H9 (cell line): Measurements from ENCODE around the gene MRPS34. TPM values are rescaled to one million over a fixed set of nuclear protein-coding genes. Genes with fewer than 3 reads are reported as not detected.

ENCODE experiments used
- DNase-seq: peaks from one replicate; pipeline ENCODE4 v3.0.0-alpha.2; 2017
- H2AFZ ChIP-seq: one replicate; pipeline ENCODE4 v1.6.1; 2013; ENCODE audit warnings: mild to moderate bottlenecking, low read length, control low read depth, moderate library complexity
- H2AK5ac ChIP-seq: 2 replicates; pipeline ENCODE4 v1.6.1; 2013; ENCODE audit warnings: low read length, control low read depth, mixed read lengths; ENCODE audit not compliant: insufficient read length
- H2BK120ac ChIP-seq: one replicate; pipeline ENCODE4 v1.6.1; 2013; ENCODE audit warnings: low read depth, mild to moderate bottlenecking, low read length, control low read depth, inconsistent platforms; ENCODE audit not compliant: poor library complexity, severe bottlenecking
- H2BK12ac ChIP-seq: 2 replicates; pipeline ENCODE4 v1.6.1; 2013; ENCODE audit warnings: low read length, control low read depth, mixed read lengths, low read depth; ENCODE audit not compliant: insufficient read length
- H2BK15ac ChIP-seq: 2 replicates; pipeline ENCODE4 v1.6.1; 2013; ENCODE audit warnings: low read depth, low read length, control low read depth
- H2BK20ac ChIP-seq: one replicate; pipeline ENCODE4 v1.6.1; 2013; ENCODE audit warnings: low read depth, mild to moderate bottlenecking, low read length, control low read depth, inconsistent platforms; ENCODE audit not compliant: poor library complexity, severe bottlenecking
- H2BK5ac ChIP-seq: 2 replicates; pipeline ENCODE4 v1.6.1; 2013; ENCODE audit warnings: low read length, control low read depth, mixed read lengths; ENCODE audit not compliant: insufficient read length
- H3K14ac ChIP-seq: 2 replicates; pipeline ENCODE4 v1.6.1; 2013; ENCODE audit warnings: low read length, control low read depth; ENCODE audit not compliant: insufficient read depth
- H3K18ac ChIP-seq: 2 replicates; pipeline ENCODE4 v1.6.1; 2013; ENCODE audit warnings: low read depth, mild to moderate bottlenecking, mixed read lengths, low read length, control low read depth; ENCODE audit not compliant: insufficient read length
- H3K23ac ChIP-seq: 2 replicates; pipeline ENCODE4 v1.6.1; 2013; ENCODE audit warnings: low read length, control low read depth, mixed read lengths, low read depth; ENCODE audit not compliant: insufficient read length
- H3K23me2 ChIP-seq: 2 replicates; pipeline ENCODE4 v1.6.1; 2013; ENCODE audit warnings: low read depth, mild to moderate bottlenecking, mixed read lengths, low read length, control low read depth; ENCODE audit not compliant: insufficient read length, poor library complexity, severe bottlenecking
- H3K27ac ChIP-seq: 2 replicates; pipeline ENCODE4 v1.5.1; 2013; ENCODE audit warnings: low read length, control low read depth, mixed read lengths, low read depth; ENCODE audit not compliant: insufficient read length
- H3K27me3 ChIP-seq: 2 replicates; pipeline ENCODE4 v1.6.1; 2013; ENCODE audit warnings: low read length, control low read depth, inconsistent platforms; ENCODE audit not compliant: insufficient read depth
- H3K4ac ChIP-seq: 2 replicates; pipeline ENCODE4 v1.6.1; 2013; ENCODE audit warnings: low read depth, mild to moderate bottlenecking, control low read depth, inconsistent platforms, low read length, moderate library complexity
- H3K4me1 ChIP-seq: 2 replicates; pipeline ENCODE4 v1.6.1; 2013; ENCODE audit warnings: low read length, control low read depth, inconsistent platforms; ENCODE audit not compliant: insufficient read depth
- H3K4me2 ChIP-seq: 2 replicates; pipeline ENCODE4 v1.6.1; 2013; ENCODE audit warnings: low read length, control low read depth, mixed read lengths; ENCODE audit not compliant: insufficient read length, insufficient read depth
- H3K56ac ChIP-seq: 2 replicates; pipeline ENCODE4 v1.6.1; 2013; ENCODE audit warnings: low read depth, mild to moderate bottlenecking, mixed read lengths, low read length, control low read depth; ENCODE audit not compliant: insufficient read length
- H3K79me1 ChIP-seq: 2 replicates; pipeline ENCODE4 v1.6.1; 2013; ENCODE audit warnings: low read depth, mild to moderate bottlenecking, moderate library complexity, low read length, control low read depth, inconsistent platforms; ENCODE audit not compliant: insufficient read depth, poor library complexity, severe bottlenecking
- H3K79me2 ChIP-seq: 2 replicates; pipeline ENCODE4 v1.6.1; 2013; ENCODE audit warnings: low read length, control low read depth, inconsistent platforms; ENCODE audit not compliant: insufficient read depth
- H3K9ac ChIP-seq: 2 replicates; pipeline ENCODE4 v1.6.1; 2013; ENCODE audit warnings: low read length, control low read depth, mixed read lengths; ENCODE audit not compliant: insufficient read length; ENCODE audit errors: extremely low read depth
- H3K9me3 ChIP-seq: one replicate; pipeline ENCODE4 v1.6.1; 2013; ENCODE audit warnings: low read depth, low read length, inconsistent platforms; ENCODE audit not compliant: control insufficient read depth
- H3T11ph ChIP-seq: one replicate; pipeline ENCODE4 v1.6.1; 2013; ENCODE audit warnings: mild to moderate bottlenecking, low read length, control low read depth, inconsistent platforms
- H4K20me1 ChIP-seq: one replicate; pipeline ENCODE4 v1.6.1; 2013; ENCODE audit not compliant: control insufficient read depth, insufficient read length, insufficient read depth
- H4K5ac ChIP-seq: 2 replicates; pipeline ENCODE4 v1.6.1; 2013; ENCODE audit warnings: low read depth, mild to moderate bottlenecking, mixed read lengths, low read length, control low read depth; ENCODE audit not compliant: insufficient read length
- H4K8ac ChIP-seq: replicated peaks from 2 replicates; pipeline ENCODE4 v1.6.1; 2013; ENCODE audit warnings: low read length, control low read depth, mixed read lengths, low read depth; ENCODE audit not compliant: insufficient read length
- H4K91ac ChIP-seq: 2 replicates; pipeline ENCODE4 v1.6.1; 2013; ENCODE audit warnings: low read depth, mild to moderate bottlenecking, moderate library complexity, mixed read lengths, low read length, control low read depth; ENCODE audit not compliant: insufficient read length
- H3K27ac Mint-ChIP-seq, 3 experiments: 2 replicates in 2 of 3; 3 replicates in 1 of 3; pipeline ENCODE4 v1.8.0; 2020 to 2021; ENCODE audit warnings: mixed read lengths in 3 of 3, mild to moderate bottlenecking in 1 of 3, moderate library complexity in 1 of 3
- H3K27me3 Mint-ChIP-seq: 2 replicates; pipeline ENCODE4 v1.8.0; 2021; ENCODE audit warnings: low read depth, mild to moderate bottlenecking, moderate library complexity, mixed read lengths
- H3K36me3 Mint-ChIP-seq, 3 experiments: 2 replicates in 2 of 3; 3 replicates in 1 of 3; pipeline ENCODE4 v1.8.0; 2020 to 2021; ENCODE audit warnings: low read depth in 3 of 3, mixed read lengths in 3 of 3; ENCODE audit not compliant: insufficient read depth in 1 of 3
- H3K4me1 Mint-ChIP-seq, 2 experiments: 2 replicates each; pipeline ENCODE4 v1.8.0; 2020; ENCODE audit warnings: mixed read lengths in 2 of 2
- H3K4me3 Mint-ChIP-seq, 2 experiments: 2 replicates in 1 of 2; 3 replicates in 1 of 2; pipeline ENCODE4 v1.8.0; 2020 to 2021; ENCODE audit warnings: mild to moderate bottlenecking in 2 of 2, mixed read lengths in 2 of 2, moderate library complexity in 1 of 2
- H3K9me3 Mint-ChIP-seq, 2 experiments: 2 replicates in 1 of 2; 3 replicates in 1 of 2; pipeline ENCODE4 v1.8.0; 2020; ENCODE audit warnings: mild to moderate bottlenecking in 2 of 2, mixed read lengths in 2 of 2, moderate library complexity in 1 of 2
- WGBS: extraction: QIAGEN DNeasy Blood & Tissue Kit; methylation state at CpG from one replicate; pipeline ENCODE4 v1.1.7; 2013; ENCODE audit warnings: missing lambda C conversion rate, low lambda C conversion rate, mixed read lengths; ENCODE audit not compliant: insufficient read length; ENCODE audit errors: extremely low coverage; 5-methylcytosine and 5-hydroxymethylcytosine counted together
- total RNA-seq: library from RNA; stranded (reverse); gene quantifications from 2 replicates; pipeline ENCODE4 v1.2.1, GENCODE V29; 2021
- TF ChIP-seq, protein P1 (sequence below): fragments of 200-600 bp; sonication (generic); conservative IDR thresholded peaks from 3 replicates; pipeline ENCODE4 v1.8.0; 2021; ENCODE audit warnings: antibody characterized with exemption, mild to moderate bottlenecking

Gene MRPS34
- total RNA-seq, 1 experiment from 2014 or later, result 205 TPM

DNA sequence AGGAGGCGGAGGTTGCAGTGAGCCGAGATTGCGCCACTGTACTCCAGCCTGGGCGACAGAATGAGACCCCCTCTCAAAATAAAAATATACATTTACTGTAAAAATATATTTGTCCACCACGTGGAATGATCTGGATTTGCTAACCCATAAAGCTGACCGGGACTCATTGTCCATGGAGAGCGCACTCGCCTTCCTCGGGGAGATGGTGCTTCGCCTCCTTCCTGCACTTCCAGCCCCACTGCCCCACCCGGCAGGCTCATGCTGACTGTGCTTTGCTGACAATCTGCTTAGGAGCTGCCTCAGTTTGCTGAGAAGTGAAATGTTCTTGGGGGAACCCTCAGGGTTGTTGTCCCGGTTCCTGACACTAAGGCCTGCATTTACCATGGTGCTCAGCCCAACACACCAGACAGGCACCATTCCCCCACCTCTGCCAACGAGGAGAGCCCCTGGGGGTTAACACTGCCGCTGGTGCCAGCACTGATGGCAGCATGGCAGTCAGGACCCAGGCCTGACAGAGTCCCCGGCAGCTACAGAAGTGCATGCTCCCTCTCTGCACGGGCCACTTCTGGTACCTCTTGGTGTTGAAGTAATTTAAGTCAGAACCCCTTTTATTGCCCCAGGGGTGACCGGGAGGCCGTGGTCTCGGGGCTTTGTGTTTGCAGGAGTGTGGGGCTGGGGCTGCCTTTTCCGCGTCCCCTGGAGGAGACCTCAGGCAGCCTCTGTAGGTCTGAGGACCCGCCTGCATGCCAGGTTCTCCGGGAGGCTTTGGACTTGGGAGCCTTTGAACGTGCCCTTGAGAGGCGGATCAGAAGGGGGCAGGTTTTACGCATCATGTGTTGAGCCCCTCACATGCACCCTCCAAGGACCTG is 12.3 kb upstream of the MRPS34 start:
- Histone ChIP-seq H2AFZ (no peak overlapping the region), H4K5ac (no peak overlapping the region), H4K8ac (no peak overlapping the region), H3K18ac (no peak overlapping the region), H3K9ac (no peak overlapping the region), H3K4ac (no peak overlapping the region), H4K91ac (no peak overlapping the region), H2BK20ac (no peak overlapping the region), H3K4me2 (no peak overlapping the region), H3K79me1 (peaks cover 5% of the 10 kb centered on the region), H3K4me1 (no peaks in the 10 kb centered on the region; the same call in 1 of the 2 replicates), H2AK5ac (no peak overlapping the region), H3K79me2 (peaks cover 8% of the 10 kb centered on the region; the same call in 1 of the 2 replicates), H3K27me3 (no peaks in the 10 kb centered on the region), H3K9me3 (no peaks in the 10 kb centered on the region), H3K14ac (no peak overlapping the region), H3K23me2 (peaks cover 5% of the 10 kb centered on the region), H3K27ac (no peak overlapping the region), H4K20me1 (no peaks in the 10 kb centered on the region), H3K23ac (no peak overlapping the region), H2BK120ac (no peak overlapping the region), H3K56ac (no peak overlapping the region), H2BK12ac (no peak overlapping the region), H2BK5ac (no peak overlapping the region), H3T11ph (no peak overlapping the region), H2BK15ac (no peak overlapping the region)
- Mint-ChIP-seq H3K27me3 (peaks cover 2% of the 10 kb centered on the region; the same call in 1 of the 2 replicates), H3K27ac (no peak overlapping the region), H3K4me3 (peak overlapping the region; percentile 50 to 68; a peak in 4 of 5 replicates), H3K36me3 (peaks cover 5 to 28% (median 17%) of the 10 kb centered on the region in 3 experiments; a peak in 6 of 7 replicates), H3K9me3 (no peaks in the 10 kb centered on the region), H3K4me1 (peaks cover 7 to 14% of the 10 kb centered on the region in 2 experiments)
- no CpG with 5 or more reads among the region's 26 CpGs for WGBS
- TF ChIP-seq, protein P1, sequence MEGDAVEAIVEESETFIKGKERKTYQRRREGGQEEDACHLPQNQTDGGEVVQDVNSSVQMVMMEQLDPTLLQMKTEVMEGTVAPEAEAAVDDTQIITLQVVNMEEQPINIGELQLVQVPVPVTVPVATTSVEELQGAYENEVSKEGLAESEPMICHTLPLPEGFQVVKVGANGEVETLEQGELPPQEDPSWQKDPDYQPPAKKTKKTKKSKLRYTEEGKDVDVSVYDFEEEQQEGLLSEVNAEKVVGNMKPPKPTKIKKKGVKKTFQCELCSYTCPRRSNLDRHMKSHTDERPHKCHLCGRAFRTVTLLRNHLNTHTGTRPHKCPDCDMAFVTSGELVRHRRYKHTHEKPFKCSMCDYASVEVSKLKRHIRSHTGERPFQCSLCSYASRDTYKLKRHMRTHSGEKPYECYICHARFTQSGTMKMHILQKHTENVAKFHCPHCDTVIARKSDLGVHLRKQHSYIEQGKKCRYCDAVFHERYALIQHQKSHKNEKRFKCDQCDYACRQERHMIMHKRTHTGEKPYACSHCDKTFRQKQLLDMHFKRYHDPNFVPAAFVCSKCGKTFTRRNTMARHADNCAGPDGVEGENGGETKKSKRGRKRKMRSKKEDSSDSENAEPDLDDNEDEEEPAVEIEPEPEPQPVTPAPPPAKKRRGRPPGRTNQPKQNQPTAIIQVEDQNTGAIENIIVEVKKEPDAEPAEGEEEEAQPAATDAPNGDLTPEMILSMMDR, result no peak
- peak; percentile 25 for DNase-seq
